ENCODE data around the gene TNNT3.

The TNNT3 gene

DNA sequence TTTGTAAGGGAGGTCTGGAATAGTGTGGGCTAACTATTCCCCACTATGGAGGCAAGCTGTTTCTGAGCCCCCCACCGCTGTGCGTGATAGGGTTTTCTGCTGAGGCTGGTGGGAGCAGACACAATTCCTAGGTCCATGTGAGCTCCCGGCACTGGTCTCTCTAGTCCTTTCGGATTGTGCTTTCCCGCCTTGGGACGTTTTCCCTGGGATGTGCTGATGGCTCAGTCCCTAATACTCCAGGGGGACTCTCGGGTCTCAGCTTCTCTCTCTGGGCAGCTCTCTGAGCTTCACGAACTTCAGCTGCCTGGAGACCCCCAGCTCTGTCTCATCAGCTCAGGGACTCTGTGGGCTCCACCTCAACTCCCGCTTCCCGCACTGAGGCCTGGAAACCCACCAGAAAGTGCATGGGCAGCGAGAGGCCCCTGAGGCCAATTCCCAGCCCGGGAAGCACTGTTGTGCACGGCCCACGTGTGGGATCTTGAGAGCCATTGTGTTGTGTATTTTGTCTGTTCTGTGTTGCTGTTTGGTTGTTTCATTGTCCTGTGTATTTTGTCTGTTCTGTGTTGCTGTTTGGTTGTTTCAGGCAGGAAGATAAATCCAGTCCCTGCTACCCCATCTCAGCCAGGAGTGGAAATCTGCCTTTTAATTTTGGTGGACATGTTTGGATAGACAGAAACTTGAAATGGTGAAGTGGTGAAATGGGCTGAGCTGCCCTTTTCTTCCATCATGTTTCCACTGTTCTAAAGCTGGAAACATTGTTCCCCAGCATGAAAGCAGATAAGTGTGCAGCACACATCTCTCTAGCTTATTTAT is 12.7 kb upstream of the TNNT3 start:
- TF ChIP-seq, protein P1, sequence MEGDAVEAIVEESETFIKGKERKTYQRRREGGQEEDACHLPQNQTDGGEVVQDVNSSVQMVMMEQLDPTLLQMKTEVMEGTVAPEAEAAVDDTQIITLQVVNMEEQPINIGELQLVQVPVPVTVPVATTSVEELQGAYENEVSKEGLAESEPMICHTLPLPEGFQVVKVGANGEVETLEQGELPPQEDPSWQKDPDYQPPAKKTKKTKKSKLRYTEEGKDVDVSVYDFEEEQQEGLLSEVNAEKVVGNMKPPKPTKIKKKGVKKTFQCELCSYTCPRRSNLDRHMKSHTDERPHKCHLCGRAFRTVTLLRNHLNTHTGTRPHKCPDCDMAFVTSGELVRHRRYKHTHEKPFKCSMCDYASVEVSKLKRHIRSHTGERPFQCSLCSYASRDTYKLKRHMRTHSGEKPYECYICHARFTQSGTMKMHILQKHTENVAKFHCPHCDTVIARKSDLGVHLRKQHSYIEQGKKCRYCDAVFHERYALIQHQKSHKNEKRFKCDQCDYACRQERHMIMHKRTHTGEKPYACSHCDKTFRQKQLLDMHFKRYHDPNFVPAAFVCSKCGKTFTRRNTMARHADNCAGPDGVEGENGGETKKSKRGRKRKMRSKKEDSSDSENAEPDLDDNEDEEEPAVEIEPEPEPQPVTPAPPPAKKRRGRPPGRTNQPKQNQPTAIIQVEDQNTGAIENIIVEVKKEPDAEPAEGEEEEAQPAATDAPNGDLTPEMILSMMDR (conservative IDR thresholded peaks at IDR 0.05; ENCODE audit: control insufficient read depth, insufficient read depth, low read depth, low read length) = no peak
- no peak for DNase-seq (ENCODE audit: low read depth)
- no peak overlapping the region for H3K4me3 ChIP-seq (ENCODE audit: control insufficient read depth, low read depth, low read length)

- no peak overlapping the region for H3K4me3 ChIP-seq (ENCODE audit: control insufficient read depth, low read depth, low read length)
- DNase-seq (ENCODE audit: low read depth) = no peak
- TF ChIP-seq, protein P1 (conservative IDR thresholded peaks at IDR 0.05; ENCODE audit: control insufficient read depth, insufficient read depth, low read depth, low read length) = no peak
Measured at GRCh38 chr11:1908618-1909017, 10.9 kb upstream of the TNNT3 start.

GRCh38 chr11:1909524-1909923 is 10.0 kb upstream of the TNNT3 start:
- TF ChIP-seq, protein P1 (conservative IDR thresholded peaks at IDR 0.05; ENCODE audit: control insufficient read depth, insufficient read depth, low read depth, low read length) = no peak
- no peak overlapping the region for H3K4me3 ChIP-seq (ENCODE audit: control insufficient read depth, low read depth, low read length)
- no peak for DNase-seq (ENCODE audit: low read depth)

DNA sequence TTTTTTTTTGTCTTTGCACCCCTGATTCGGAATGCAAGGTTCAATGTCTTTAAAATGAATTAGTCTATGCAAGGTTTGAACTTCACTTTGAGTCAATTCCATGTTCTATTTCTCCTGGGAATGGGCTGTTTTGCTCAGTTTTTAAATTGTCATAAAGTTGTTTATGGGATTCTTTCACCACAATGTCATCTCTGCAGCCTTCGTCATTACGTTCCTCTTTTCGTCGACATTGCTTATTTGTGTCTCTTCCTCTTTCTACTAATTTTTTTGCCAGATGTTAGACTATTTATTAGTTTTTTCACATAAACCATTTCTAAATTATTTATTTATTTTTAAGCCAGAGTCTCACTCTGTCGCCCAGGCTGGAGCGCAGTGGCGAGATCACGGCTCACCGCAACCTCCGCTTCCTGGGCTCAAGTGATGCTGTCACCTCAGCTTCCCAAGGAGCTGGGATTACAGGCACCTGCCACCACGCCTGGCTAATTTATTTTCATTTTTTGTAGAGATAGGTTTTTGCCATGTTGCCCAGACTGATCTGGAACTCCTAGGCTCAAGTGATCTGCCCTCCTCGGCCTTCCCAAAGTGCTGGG is 7.1 kb upstream of the TNNT3 start:
- DNase-seq (ENCODE audit: low read depth) = no peak
- TF ChIP-seq, protein P1 (conservative IDR thresholded peaks at IDR 0.05; ENCODE audit: control insufficient read depth, insufficient read depth, low read depth, low read length) = no peak
- no peak overlapping the region for H3K4me3 ChIP-seq (ENCODE audit: control insufficient read depth, low read depth, low read length)

DNA sequence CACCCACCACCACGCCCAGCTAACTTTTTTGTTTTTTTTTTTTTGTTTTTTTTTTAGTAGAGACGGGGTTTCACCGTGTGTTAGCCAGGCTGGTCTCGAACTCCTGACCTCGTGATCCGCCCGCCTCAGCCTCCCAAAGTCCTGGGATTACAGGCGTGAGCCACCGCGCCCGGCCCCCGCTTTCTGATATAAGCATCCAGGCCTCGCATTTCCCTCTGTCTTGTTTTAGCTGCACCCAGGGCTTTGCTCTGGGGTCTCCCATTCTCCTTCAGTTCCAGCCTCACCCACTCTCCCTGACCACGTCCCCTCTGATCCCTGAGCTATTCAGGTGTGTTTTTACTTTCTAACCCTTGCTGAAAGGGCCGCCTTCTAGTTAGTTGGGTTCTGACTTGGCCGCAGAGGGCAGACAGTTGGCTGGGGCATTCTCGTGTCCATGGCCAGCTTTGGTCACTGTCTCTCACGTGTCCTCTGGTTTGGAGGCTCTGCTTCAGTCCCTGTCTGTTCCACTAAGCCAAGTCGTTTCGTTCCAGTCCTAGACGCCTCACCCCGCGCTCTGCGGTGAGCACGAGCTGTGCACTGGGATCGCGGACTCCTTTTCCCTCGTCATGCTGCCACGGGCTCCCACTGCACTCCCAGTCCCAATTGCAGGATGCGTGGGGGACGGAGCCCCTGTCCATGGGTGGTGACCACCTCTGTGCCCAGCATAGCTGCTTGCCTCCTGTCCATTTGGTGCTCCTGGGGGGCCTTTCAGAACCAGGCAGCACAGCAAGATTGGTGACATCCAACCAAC is 6.0 kb upstream of the TNNT3 start:
- TF ChIP-seq, protein P1 (conservative IDR thresholded peaks at IDR 0.05; ENCODE audit: control insufficient read depth, insufficient read depth, low read depth, low read length) = no peak
- H3K4me3 ChIP-seq (ENCODE audit: control insufficient read depth, low read depth, low read length) = no peak overlapping the region
- no peak for DNase-seq (ENCODE audit: low read depth)

GRCh38 chr11:1915795-1916131 is 3.7 kb upstream of the TNNT3 start:
- H3K4me3 ChIP-seq (ENCODE audit: control insufficient read depth, low read depth, low read length) = no peak overlapping the region
- TF ChIP-seq, protein P1 (conservative IDR thresholded peaks at IDR 0.05; ENCODE audit: control insufficient read depth, insufficient read depth, low read depth, low read length) = no peak
- DNase-seq (ENCODE audit: low read depth) = no peak
